ENCODE measurements around the gene PPM1D. TPM values are rescaled to one million over a fixed set of nuclear protein-coding genes. Genes with fewer than 3 reads are reported as not detected.
A peak's percentile ranks its signal among the peaks of the same experiment; 100 is the strongest.

The PPM1D gene
- total RNA-seq, 1 experiment from 2014 or later, result 10.4 TPM

DNA sequence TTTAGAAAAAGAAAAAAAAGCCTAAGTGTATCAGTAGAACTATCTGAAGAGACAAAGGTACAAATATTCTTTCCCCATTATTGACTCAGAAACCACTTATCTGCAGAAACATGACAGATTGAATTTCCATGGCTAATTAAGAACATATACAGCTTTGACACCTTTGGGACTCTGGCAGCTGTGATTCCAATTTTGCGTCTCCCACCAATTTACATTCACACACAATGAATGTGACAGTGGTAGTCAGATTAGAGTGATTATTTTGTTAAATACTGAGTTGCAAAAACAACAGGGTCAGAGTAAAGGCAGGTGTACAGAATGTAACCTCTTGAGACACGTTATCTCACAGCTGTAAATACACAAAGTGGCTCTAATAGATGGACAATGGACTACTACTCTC lies 5.3 kb upstream of the PPM1D start:
- H3K27me3 ChIP-seq (ENCODE audit: insufficient read depth, low read depth), result no peaks in the 10 kb centered on the region
- H3K36me3 ChIP-seq (ENCODE audit: low read depth), result no peaks in the 10 kb centered on the region
- H3K9me2 ChIP-seq (ENCODE audit: insufficient read depth), result no peaks in the 10 kb centered on the region
- no peak overlapping the region for H3K4me3 ChIP-seq
- no peak for TF ChIP-seq EZH2 (IDR thresholded peaks at IDR 0.05; ENCODE audit: low read depth)
- TF ChIP-seq, protein P1, sequence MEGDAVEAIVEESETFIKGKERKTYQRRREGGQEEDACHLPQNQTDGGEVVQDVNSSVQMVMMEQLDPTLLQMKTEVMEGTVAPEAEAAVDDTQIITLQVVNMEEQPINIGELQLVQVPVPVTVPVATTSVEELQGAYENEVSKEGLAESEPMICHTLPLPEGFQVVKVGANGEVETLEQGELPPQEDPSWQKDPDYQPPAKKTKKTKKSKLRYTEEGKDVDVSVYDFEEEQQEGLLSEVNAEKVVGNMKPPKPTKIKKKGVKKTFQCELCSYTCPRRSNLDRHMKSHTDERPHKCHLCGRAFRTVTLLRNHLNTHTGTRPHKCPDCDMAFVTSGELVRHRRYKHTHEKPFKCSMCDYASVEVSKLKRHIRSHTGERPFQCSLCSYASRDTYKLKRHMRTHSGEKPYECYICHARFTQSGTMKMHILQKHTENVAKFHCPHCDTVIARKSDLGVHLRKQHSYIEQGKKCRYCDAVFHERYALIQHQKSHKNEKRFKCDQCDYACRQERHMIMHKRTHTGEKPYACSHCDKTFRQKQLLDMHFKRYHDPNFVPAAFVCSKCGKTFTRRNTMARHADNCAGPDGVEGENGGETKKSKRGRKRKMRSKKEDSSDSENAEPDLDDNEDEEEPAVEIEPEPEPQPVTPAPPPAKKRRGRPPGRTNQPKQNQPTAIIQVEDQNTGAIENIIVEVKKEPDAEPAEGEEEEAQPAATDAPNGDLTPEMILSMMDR (conservative IDR thresholded peaks at IDR 0.05), result no peak
- peaks cover 7% of the 10 kb centered on the region; the same call in 1 of the 2 replicates for H3K4me1 ChIP-seq (replicated peaks; ENCODE audit: insufficient read depth)
- no peak overlapping the region for H2AFZ ChIP-seq
- no peak for DNase-seq
- no peaks in the 10 kb centered on the region for H3K79me2 ChIP-seq (ENCODE audit: low read depth)
- BruUV-seq (replicated peaks), result no TSS peak
- no peaks in the 10 kb centered on the region for H3K9me3 ChIP-seq (ENCODE audit: insufficient read depth, low read depth)
- intact Hi-C loops (cut with micrococcal nuclease; ENCODE audit: unreplicated experiment), result no loop called here
- H3K4me2 ChIP-seq, result no peak overlapping the region
- ChIA-PET POLR2A (ENCODE audit: unreplicated experiment) (interaction anchor here (0.7 kb wide), 1 partner anchor 9 kb away, joined by 3 read pairs; no protein-coding TSS in a partner anchor), CTCF (no interaction called here)
- no peaks in the 10 kb centered on the region for H3F3A ChIP-seq (ENCODE audit: insufficient read depth, low read depth)
- no peak overlapping the region for H3K27ac ChIP-seq
- no peaks in the 10 kb centered on the region for H4K20me1 ChIP-seq (ENCODE audit: insufficient read depth)

DNA sequence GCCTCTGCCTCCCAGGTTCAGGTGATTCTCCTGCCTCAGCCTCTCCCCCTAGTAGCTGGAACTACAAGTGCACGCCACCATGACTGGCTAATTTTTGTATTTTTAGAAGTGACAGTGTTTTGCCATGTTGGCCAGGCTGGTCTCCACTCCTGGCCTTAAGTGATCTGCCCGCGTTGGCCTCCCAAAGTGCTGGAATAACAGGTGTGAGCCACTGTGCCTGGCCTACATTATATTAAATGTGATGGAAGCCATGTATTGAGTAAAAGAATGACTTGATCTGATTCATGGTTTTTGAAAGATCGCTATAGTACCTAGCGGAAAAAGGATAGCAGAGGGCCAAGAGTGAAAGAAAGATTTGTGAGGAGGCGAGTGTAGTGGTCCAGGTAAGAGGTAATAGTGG lies 2.7 kb upstream of the PPM1D start:
- H3K36me3 ChIP-seq (ENCODE audit: low read depth), result no peaks in the 10 kb centered on the region
- intact Hi-C loops (cut with micrococcal nuclease; ENCODE audit: unreplicated experiment), result no loop called here
- no peak overlapping the region for H3K27ac ChIP-seq
- 0 out of 2 replicates have a peak, but pooled peaks cover 5% of the 10 kb centered on the region for H4K20me1 ChIP-seq (ENCODE audit: insufficient read depth)
- peaks cover 20% of the 10 kb centered on the region for H3K79me2 ChIP-seq (ENCODE audit: low read depth)
- H3K4me3 ChIP-seq, result no peak overlapping the region
- H3F3A ChIP-seq (ENCODE audit: insufficient read depth, low read depth), result peaks cover 14% of the 10 kb centered on the region
- H3K4me1 ChIP-seq (replicated peaks; ENCODE audit: insufficient read depth), result peaks cover 9% of the 10 kb centered on the region; the same call in 1 of the 2 replicates
- no peak overlapping the region for H3K4me2 ChIP-seq
- no peaks in the 10 kb centered on the region for H3K9me2 ChIP-seq (ENCODE audit: insufficient read depth)
- ChIA-PET CTCF (no interaction called here), POLR2A (ENCODE audit: unreplicated experiment) (no interaction called here)
- no peaks in the 10 kb centered on the region for H3K9me3 ChIP-seq (ENCODE audit: insufficient read depth, low read depth)
- BruUV-seq (replicated peaks), result no TSS peak
- no peak overlapping the region for H2AFZ ChIP-seq
- no peak for DNase-seq
- no peaks in the 10 kb centered on the region for H3K27me3 ChIP-seq (ENCODE audit: insufficient read depth, low read depth)
- TF ChIP-seq, protein P1 (conservative IDR thresholded peaks at IDR 0.05), result no peak
- TF ChIP-seq EZH2 (IDR thresholded peaks at IDR 0.05; ENCODE audit: low read depth), result no peak

GRCh38 chr17:60598001-60598736 lies 1.8 kb upstream of the PPM1D start:
- ChIA-PET CTCF (interaction anchor here (0.5 kb wide), 1 partner anchor 19 kb away, joined by 5 read pairs; no protein-coding TSS in a partner anchor), POLR2A (ENCODE audit: unreplicated experiment) (interaction anchor here (0.6 to 0.7 kb wide), 2 partner anchors 8 to 72 kb away, joined by 3 to 6 read pairs; partner anchors contain the start of gene APPBP2)
- no peaks in the 10 kb centered on the region for H3K36me3 ChIP-seq (ENCODE audit: low read depth)
- BruUV-seq (replicated peaks), result no TSS peak
- no peak overlapping the region for H3K27ac ChIP-seq
- intact Hi-C loops (cut with micrococcal nuclease; ENCODE audit: unreplicated experiment), result no loop called here
- H3K79me2 ChIP-seq (ENCODE audit: low read depth), result peaks cover 29% of the 10 kb centered on the region
- no peaks in the 10 kb centered on the region for H3K27me3 ChIP-seq (ENCODE audit: insufficient read depth, low read depth)
- H2AFZ ChIP-seq, result 0 out of 2 replicates have a peak overlapping the region, but pooled peaks have one; percentile 55
- TF ChIP-seq, protein P1 (conservative IDR thresholded peaks at IDR 0.05), result no peak
- TF ChIP-seq EZH2 (IDR thresholded peaks at IDR 0.05; ENCODE audit: low read depth), result no peak
- H3K4me1 ChIP-seq (replicated peaks; ENCODE audit: insufficient read depth), result peaks cover 17% of the 10 kb centered on the region
- H4K20me1 ChIP-seq (ENCODE audit: insufficient read depth), result 0 out of 2 replicates have a peak, but pooled peaks cover 5% of the 10 kb centered on the region
- peak overlapping the region; percentile 74 for H3K4me2 ChIP-seq
- no peaks in the 10 kb centered on the region for H3K9me3 ChIP-seq (ENCODE audit: insufficient read depth, low read depth)
- no peak for DNase-seq
- H3K9me2 ChIP-seq (ENCODE audit: insufficient read depth), result no peaks in the 10 kb centered on the region
- no peak overlapping the region for H3K4me3 ChIP-seq
- peaks cover 17% of the 10 kb centered on the region for H3F3A ChIP-seq (ENCODE audit: insufficient read depth, low read depth)

All from PC-9 (cell line).